Fibroblast of lung (primary cell): ENCODE measurements around the gene NOTCH2.

Experiments used
- CTCF ChIP-seq, 2 donors: IDR thresholded peaks in 1 of 2; conservative IDR thresholded peaks in 1 of 2; 1 replicate in 1 of 2; 2 replicates in 1 of 2; pipeline ENCODE4 v1.5.1; 2011 to 2012; ENCODE audit warnings: low read length in 2 of 2, control low read depth in 1 of 2, inconsistent platforms in 1 of 2, low read depth in 1 of 2, mild to moderate bottlenecking in 1 of 2
- EZH2 ChIP-seq: IDR thresholded peaks from 2 replicates; pipeline ENCODE4 v1.5.1; 2012; ENCODE audit warnings: low read length, control low read depth, mild to moderate bottlenecking; ENCODE audit errors: missing control alignments

GRCh38 chr1:119953266-119953998 is 116.0 kb downstream of the NOTCH2 start:
- TF ChIP-seq EZH2 (no peak), CTCF (conservative IDR thresholded peaks at IDR 0.05 in 1 of 2, IDR thresholded peaks at IDR 0.05 in 1 of 2; ENCODE audit: low read depth in 1 of 2, low read length in 2 of 2) (no peak)
